AG10803 (cell line): ENCODE results near the gene MIR17HG.
"Not testable (repeated sequence)": the region's sequence is repeated elsewhere in the genome, so short reads cannot be mapped to it uniquely, and the experiment has no call there.

Experiments
- DNase-seq: peaks from one replicate; pipeline ENCODE4 v3.0.0; 2010; ENCODE audit warnings: low read depth
- H3K4me3 ChIP-seq: 2 replicates; pipeline ENCODE4 v1.5.1; 2011; ENCODE audit warnings: mild to moderate bottlenecking, low read length, control low read depth
- TF ChIP-seq, protein P1 (sequence below): conservative IDR thresholded peaks from 2 replicates; pipeline ENCODE4 v1.5.1; 2011; ENCODE audit warnings: mild to moderate bottlenecking, low read length, control low read depth, inconsistent platforms

MIR17HG gene

DNA sequence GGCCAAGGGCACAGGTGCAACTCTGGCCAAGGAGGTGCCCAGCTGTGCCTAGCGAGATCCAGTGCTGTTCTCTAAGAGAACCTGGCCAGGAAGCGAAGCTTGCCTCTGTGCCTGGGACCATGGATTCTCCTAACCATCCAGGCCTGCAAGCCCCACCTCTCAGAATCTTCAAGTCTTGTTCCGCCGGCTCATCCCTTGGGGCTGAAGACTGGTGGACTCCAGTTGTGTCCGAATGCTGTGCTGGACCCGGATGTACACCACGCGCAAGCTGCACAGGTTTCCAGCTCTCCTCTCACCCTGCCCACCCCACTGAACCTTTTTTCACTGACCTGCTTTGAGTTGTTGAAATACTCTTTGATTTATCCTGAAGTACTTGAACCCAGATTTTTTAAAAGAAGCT is 27.5 kb upstream of the MIR17HG start:
- TF ChIP-seq, protein P1, sequence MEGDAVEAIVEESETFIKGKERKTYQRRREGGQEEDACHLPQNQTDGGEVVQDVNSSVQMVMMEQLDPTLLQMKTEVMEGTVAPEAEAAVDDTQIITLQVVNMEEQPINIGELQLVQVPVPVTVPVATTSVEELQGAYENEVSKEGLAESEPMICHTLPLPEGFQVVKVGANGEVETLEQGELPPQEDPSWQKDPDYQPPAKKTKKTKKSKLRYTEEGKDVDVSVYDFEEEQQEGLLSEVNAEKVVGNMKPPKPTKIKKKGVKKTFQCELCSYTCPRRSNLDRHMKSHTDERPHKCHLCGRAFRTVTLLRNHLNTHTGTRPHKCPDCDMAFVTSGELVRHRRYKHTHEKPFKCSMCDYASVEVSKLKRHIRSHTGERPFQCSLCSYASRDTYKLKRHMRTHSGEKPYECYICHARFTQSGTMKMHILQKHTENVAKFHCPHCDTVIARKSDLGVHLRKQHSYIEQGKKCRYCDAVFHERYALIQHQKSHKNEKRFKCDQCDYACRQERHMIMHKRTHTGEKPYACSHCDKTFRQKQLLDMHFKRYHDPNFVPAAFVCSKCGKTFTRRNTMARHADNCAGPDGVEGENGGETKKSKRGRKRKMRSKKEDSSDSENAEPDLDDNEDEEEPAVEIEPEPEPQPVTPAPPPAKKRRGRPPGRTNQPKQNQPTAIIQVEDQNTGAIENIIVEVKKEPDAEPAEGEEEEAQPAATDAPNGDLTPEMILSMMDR, result no peak
- DNase-seq, result no peak
- H3K4me3 ChIP-seq, result no peak overlapping the region

- DNase-seq, H3K4me3 ChIP-seq: not testable (repeated sequence)
Measured at GRCh38 chr13:91320990-91321389, 26.5 kb upstream of the MIR17HG start.

DNA sequence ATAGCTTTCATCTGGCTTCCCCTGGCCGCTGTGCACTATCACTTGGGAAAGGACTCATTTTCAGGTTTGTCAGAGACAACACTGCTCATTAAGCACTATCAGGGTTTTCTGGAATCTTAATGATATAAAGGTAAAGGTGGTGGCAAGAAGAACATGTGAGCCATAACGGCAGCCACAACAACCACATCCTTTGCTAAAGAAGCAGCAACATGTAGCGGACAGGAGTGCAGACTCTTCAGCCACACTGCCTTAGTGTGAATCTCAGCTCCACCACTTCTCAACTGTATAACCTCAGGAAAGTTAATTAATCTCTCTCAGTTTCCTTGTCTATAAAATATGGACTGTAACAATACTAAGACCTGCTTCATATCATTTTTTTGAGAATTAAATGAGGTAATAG is 24.1 kb upstream of the MIR17HG start:
- DNase-seq, result no peak
- TF ChIP-seq, protein P1, result no peak
- no peak overlapping the region for H3K4me3 ChIP-seq

DNA sequence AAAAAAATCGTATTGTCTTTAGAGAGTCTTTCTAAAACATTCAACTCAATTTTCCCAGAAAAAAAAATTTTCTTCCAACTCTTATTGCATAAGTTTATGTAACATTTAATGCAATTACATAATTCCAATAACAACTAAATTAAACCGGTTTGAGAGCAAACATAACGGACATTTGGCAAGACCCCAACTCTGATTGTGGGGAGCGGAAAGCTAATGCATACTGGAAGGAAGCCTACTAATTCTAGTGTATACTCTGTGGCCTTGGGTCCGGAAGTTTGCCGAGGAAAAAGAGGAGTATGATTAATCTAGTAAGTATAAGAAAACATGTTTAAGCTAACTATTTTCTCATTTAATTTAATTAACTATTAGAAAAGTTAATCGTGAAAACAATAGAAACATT is 21.3 kb upstream of the MIR17HG start:
- no peak for DNase-seq
- H3K4me3 ChIP-seq, result no peak overlapping the region
- TF ChIP-seq, protein P1, result no peak

GRCh38 chr13:91328726-91329125 is 18.8 kb upstream of the MIR17HG start:
- DNase-seq, result no peak
- TF ChIP-seq, protein P1, result no peak
- H3K4me3 ChIP-seq, result no peak overlapping the region

GRCh38 chr13:91329733-91330132 is 17.8 kb upstream of the MIR17HG start:
- TF ChIP-seq, protein P1, result no peak
- no peak overlapping the region for H3K4me3 ChIP-seq
- DNase-seq, result no peak

DNA sequence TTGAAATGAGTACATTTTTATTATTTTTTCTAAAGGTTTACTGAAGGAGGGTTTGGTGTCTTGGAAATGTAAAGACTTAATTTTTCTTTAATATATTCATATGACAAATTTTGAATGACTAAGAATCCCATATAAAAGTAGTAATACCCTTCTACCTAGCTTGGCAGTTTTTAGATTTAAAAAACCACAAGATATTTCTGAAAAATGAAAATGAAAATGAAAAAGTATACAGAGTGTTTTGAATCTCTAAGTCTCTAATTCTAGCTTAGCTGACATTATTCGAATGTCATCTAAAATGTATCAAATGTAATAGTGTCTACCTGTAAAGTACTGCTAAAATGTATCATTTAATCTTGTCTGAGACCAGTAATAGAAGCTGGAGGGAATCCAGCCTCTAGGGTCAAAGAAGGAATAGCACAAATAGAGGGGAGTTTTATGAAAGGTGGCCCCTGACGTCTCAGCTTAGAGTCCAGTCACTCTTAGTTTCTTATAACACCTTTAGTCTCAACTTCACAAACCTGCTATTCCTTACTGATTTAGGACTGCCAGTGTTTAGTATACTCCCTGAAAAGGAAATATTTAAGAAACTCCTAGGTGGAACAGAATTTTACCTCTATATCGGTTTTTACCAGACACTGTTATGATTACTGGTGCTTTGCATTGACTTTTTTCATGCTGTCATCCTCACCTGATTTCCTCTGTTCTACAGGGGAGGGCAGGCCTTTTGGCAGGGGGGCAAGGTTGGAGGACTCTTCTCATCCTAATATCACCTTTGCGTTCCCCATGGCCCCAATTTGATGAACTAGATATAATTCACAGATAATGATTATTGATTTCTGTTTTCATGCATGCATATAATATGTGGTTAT is 16.2 kb upstream of the MIR17HG start:
- TF ChIP-seq, protein P1, result no peak
- DNase-seq, result no peak
- no peak overlapping the region for H3K4me3 ChIP-seq

DNA sequence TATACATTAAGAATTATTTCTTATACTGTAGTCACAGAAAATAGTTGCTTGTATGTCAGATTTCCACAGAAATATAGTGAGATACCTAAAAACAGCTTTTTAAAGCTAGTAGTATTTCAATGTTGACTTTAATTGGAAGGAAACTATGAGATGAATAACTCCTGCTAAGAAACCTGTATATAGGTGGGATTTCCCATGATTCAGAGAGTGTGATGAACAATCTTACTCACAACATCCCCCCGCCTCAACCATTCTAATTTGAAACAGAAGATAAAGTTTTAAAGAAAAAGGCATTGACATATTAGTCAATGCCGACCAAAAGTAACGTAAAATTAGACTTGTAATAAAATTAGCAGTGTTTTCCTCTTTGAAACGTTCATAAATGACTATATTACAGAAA is 1.4 kb upstream of the MIR17HG start:
- no peak for DNase-seq
- H3K4me3 ChIP-seq, result no peak overlapping the region
- TF ChIP-seq, protein P1, result no peak
